Ecto neural progenitor cell (in vitro differentiated cells): ENCODE results near the gene NEDD4.
"Not testable (repeated sequence)": the region's sequence is repeated elsewhere in the genome, so short reads cannot be mapped to it uniquely, and the experiment has no call there.

Source experiments
- DNase-seq: peaks from one replicate; pipeline ENCODE4 v3.0.0-alpha.2; 2018; ENCODE audit warnings: low spot score

The NEDD4 gene

DNA sequence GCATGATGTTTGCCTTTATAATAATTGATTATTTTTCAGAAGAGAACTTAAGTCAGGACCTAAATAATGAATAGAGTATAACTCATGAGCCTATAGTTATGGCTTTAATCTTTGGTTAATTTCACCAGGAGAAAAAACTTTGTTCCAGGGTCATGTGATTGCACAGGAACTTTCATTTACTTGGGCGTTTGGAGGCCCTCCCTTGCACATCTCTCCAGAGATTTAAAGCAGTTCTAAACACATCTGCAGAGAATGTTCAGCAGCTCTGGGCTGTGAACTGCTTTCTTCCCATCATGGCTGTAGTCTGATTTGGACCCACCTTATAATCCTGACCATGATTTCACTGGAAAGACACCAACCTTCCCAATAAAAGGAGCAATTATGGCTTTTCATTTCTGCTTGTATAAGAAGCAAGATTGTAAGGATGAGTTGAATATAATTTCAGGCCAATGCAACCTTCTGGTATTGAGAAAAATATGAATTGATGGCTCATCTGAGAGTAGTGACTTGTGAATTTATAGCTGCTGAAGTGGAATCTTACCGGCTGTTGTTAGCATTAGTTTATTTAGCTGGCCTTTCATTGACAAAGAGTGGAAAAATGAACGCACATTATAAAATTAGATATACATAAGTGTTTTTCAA, 169.6 kb downstream of the NEDD4 start:
- DNase-seq = no peak

GRCh38 chr15:55823191-55823670, 170.2 kb downstream of the NEDD4 start:
- no peak for DNase-seq

DNA sequence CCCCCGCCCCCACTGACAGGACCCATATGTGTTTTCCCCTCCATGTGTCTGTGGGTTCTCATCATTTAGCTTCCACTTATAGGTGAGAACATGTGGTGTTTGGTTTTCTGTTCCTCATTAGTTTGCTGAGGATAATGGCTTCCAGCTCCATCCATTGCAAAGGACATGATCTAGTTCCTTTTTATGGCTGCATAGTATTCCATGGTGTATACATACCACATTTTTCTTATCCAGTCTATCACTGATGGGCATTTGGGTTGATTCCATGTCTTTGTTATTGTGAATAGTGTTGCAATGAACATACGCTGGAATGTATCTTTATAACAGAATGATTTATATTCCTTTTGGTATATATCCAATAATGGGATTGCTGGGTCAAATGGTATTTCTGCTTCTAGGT, 171.7 kb downstream of the NEDD4 start:
- DNase-seq = not testable (repeated sequence)

DNA sequence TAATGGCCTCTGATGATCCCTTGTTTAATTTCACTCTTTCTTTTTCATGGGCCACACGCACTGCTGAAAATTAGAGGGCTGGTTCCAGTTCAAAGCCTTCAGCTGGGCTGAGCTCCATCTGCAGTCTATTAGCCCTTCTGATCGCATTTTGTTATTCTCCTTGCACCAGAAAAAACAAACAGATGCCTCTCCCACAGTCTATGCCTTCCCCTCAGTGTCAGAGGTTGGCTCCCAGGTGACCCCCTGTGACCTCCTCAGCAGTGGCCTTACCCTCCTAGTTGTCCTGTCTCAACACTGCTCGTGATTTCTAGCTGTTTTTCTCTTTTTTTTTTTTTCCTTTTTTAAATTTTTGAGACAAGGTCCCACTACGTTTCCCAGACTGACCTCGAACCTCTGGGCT, 173.4 kb downstream of the NEDD4 start:
- no peak for DNase-seq

DNA sequence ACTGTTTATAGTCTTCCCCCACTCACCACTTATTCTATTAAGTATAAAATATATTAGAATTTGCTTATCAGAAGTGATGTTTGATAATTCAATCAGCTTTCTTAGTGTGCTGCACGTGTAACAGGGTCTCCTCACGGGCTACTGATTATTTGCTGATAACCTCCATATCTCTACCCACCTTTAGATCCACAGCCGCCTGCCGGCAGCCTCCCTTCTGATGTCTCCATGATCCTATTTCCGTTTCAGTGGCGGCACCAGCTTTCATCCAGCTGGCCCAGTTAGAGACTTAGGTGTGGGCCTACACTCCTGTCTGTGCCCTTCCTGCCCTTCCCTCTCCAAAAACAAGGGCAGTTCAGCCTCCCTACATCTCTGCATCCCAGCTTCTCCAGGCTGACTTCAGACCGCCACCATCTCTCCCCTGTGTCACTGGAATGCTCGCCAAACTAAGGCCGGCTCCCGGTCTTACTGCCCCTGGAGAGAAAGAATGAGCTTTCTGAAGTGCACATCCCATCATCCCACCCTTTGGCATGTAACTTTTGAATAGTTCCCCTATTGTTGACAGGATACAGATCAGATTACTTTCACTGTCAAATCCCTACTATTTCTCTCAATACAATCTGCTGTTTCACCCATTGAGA, 173.9 kb downstream of the NEDD4 start:
- DNase-seq = no peak

DNA sequence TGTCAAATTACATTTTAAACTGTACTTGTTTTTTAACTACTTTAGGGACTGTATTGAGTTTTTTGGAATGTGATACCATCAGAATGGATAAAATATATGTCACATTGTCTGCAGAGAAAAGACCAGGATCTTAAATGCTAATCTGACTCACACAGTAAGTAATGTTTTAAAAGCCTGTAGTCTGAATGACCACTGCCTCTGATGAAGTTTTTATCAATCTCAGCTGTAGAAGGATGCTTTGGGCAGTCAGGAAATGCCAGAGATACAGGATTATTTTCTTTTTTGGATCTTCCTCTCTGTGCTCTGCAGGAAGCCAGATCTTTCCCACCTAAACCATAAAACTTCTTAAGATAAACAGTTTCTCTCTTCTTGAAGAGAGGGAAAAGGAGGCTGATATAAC, 177.4 kb downstream of the NEDD4 start:
- no peak for DNase-seq

DNA sequence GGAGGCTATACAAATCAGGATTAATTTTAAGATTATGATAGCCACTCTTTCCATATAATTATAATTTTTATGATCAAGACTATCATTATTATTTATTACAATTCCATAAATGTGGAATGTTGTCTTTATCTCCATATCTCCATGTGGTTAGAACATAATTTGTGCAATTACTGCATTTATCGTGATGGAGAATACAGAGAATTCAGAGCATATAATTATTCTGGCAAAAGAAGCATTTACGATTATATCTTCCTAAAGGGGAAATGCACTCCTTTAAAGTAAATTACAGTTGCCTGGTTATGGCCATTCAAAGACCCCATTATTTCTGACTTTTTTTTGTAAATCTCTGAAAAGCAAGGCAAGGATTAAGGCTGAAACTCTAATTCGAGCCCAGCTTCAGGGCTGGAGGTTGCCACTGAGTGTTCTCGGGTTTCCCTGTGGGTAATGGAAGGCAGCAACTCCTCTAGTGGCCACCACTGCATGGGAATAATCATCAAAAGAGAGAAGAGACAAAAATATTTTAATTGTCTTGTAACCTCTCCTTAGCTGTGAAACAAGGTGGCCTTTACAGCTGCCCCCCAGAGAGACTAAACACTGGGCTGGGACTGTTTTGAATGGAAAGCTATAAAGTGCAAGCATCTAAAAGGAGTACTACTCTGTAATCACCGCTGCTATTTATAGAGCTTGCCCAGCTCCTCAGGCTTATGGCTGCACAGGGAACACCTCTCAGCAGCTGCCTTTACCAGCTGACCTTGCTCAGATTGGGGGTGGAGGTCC, 190.6 kb downstream of the NEDD4 start:
- no peak for DNase-seq

- DNase-seq = no peak
These were observed 193.2 kb downstream of the NEDD4 start for GRCh38 chr15:55800216-55800615.

DNA sequence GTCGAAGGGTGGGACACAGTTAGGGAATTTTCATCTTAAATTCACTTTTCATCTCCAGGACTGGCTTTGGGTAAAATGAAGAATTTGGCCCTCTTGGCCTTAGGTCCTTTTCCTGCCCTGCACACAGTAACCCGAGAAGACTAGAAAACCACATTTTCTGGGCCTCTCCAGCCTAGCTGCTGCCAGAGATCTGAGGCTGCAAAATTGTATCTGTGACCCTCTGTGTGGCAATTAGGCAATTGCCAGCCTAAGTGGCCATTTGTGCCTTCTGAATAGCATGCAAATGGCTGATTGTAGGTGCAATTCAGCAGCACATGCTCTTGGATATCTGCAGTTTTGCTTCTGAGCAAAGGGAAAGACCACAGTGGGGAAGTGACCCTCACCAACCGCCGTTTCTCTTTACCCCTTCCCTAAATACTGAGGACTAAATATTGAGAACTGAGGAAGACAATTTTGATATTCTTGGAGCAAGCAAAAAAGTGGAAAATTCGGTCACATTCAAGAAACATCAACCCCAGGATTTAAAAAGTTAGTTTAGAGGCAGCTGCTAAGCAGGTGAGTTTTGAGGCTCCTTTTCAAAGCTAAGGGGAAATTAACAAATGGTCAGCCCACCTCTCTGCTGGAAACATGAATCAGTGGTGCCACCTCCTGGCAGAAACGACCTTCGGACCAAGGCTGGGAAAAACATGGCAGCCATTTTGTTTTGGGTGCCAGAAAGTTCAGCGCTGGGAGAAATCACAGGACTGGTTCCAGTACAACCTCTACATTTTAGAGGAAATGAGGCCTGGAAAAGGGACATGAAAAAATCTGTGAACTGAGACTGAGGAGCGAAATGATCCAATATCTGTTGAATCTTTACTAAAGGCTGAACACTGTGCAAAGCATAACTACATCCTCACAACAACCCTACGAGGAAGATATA, 193.9 kb downstream of the NEDD4 start:
- DNase-seq = peak; percentile 82

DNA sequence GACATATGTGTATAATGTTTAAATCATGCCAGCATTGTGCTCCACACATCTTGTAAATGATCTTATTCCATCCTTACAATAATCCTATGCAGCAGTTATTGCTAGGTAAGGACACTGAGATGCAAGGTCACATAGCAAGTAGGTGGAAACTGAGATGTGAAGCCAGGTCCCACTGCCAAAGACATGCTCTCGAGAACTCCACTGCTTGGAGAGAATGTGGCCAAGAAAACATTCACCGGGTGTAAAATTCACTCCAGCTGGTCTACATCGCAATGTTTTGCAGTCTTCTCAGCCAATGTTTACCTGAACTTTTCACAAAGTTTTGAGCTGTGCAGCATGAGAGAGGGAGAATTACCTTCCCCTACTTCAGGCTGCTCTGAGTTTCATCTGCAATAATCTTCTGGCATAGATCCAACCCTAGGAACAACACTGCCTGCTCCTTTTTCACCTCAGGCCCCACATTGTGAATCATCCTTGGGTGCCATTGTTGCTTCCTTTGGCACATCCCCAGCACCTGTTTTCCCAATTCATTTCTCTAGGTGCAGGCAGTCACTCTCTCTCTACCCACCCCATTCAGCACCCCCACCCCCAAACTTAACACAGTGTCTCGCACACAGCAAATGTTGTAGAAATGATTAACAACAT, 197.0 kb downstream of the NEDD4 start:
- no peak for DNase-seq

GRCh38 chr15:55795031-55795430, 198.4 kb downstream of the NEDD4 start:
- DNase-seq = no peak

DNA sequence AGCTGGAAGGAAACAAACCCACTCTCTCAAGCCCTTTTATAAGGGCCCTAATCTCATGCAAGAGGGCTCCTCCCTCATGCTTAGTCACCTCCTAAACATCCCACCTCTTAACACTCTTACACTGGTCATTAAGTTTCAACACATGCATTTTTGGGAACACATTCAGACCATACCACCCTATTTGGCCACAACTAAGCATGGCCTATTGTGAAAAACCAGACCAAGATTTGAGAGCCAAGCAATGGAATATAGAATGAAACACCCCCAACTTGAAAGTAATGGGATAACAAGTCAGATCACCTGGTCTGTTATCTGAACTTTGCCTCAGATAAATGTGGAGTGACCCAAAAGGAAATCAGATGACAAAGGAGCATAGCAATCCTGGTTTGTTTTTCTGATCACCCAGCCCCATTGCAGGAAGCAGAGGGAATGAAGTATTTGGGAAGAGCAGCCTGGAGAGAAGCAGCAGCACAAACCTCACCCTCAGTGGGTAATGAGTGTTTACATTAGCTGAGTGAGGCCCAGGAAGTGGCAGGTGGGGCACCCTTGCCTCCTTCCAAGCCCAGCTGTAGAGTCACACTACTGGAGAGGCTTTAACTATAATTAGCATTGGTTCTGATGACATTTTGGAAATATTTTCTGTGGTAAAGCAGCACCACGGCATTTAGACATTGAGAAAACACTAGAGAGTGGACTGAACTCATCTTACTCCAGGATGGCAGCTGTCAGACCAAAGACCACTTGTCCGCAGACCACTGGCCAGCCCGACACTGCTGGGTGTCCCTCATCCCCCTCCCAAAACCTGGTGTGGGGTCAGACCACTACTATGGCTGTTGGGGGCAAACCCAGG, 201.6 kb downstream of the NEDD4 start:
- no peak for DNase-seq

GRCh38 chr15:55789066-55789660, 204.2 kb downstream of the NEDD4 start:
- DNase-seq = no peak

DNA sequence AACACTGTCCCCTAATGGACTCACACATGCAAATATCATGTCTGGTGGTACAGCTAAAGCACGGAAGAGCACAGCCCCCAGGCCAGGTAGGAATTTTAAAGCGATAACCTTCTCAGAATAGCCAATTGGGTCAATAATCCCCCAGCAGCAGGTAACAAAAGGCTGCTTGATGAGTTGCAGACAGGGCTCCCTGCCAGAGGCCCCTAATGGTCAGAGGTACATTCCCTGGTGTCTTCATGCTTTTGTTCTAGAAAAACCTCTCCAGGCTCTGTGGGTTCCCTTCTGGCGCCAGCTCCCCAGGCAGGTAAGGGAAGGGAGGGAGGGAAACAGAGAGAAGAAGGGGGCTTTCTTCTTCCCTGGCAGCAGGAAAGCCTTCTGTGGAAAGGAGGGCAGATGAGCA, 207.1 kb downstream of the NEDD4 start:
- no peak for DNase-seq

- not testable (repeated sequence) for DNase-seq
These were observed 207.8 kb downstream of the NEDD4 start for GRCh38 chr15:55785593-55785992.

GRCh38 chr15:55784286-55784685, 209.1 kb downstream of the NEDD4 start:
- DNase-seq = no peak

DNA sequence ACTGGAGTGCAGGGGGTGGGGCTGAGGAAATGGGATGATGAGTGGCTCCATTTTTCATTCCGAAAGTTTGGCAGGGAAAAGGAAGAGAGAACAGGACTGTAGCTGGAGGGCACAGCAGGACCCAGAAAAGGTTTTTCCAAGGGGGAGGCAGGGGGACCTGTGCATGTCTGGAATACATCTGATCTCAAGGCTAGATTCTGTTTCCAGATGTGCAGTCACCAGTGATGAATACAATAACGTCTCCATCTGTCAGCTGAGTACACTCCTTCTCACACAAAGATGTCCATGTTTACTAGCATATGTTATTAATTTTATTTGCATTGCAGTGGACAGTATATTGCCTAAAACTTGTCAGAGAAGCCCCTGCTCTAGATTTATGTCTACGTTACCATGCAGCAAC, 210.5 kb downstream of the NEDD4 start:
- DNase-seq = no peak

- DNase-seq = no peak
These were observed 213.1 kb downstream of the NEDD4 start for GRCh38 chr15:55780292-55780691.

GRCh38 chr15:55778932-55779331, 214.5 kb downstream of the NEDD4 start:
- no peak for DNase-seq
